ENCODE measurements around the gene PSME3IP1.

PSME3IP1 gene

DNA sequence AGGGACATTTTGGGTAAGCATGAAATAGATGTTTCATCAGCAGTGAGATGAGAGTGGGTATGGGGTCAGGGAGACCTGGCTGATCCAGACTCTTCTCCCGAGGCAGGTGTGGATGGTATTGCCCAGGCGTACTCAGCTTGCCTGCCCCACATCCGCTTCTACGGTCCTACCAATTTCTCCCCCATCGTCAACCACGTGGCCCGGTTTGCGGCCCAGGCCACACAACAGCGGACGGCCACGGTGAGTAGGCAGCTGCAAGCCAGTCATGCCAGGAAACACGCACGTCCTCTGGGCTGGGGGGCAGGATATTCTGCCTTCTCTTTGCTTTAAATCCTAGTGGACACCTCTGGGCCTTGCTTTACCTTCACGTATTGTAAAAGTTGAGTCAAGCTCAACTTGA lies 48.8 kb downstream of the PSME3IP1 start:
- TF ChIP-seq, protein P1, sequence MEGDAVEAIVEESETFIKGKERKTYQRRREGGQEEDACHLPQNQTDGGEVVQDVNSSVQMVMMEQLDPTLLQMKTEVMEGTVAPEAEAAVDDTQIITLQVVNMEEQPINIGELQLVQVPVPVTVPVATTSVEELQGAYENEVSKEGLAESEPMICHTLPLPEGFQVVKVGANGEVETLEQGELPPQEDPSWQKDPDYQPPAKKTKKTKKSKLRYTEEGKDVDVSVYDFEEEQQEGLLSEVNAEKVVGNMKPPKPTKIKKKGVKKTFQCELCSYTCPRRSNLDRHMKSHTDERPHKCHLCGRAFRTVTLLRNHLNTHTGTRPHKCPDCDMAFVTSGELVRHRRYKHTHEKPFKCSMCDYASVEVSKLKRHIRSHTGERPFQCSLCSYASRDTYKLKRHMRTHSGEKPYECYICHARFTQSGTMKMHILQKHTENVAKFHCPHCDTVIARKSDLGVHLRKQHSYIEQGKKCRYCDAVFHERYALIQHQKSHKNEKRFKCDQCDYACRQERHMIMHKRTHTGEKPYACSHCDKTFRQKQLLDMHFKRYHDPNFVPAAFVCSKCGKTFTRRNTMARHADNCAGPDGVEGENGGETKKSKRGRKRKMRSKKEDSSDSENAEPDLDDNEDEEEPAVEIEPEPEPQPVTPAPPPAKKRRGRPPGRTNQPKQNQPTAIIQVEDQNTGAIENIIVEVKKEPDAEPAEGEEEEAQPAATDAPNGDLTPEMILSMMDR (IDR thresholded peaks at IDR 0.05; ENCODE audit: borderline replicate concordance, insufficient read depth, low read depth, low read length): no peak

DNA sequence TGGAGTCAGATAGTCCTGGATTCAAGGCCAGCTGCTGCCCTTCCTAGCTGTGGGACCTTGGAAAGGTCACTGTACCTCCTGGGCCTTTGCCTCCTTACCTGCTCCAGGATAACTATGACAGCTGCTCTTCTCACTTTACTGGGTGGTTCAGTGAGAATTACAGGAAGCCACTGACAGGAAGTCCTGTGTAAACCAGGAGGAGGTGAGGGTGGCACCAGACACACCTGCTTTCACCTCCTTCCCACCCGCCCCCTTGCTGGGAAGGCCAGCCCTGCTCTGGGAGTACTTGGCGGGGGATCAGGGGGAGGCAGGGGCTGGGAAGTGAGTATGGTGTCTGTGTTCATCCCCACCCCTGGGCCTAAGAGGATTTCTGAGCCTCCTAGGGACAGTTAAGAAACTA lies 50.9 kb downstream of the PSME3IP1 start:
- TF ChIP-seq, protein P1 (IDR thresholded peaks at IDR 0.05; ENCODE audit: borderline replicate concordance, insufficient read depth, low read depth, low read length): no peak

More for the DNA sequence above, 48.8 kb downstream of the PSME3IP1 start:
- no peak overlapping the region for H3K4me3 ChIP-seq (ENCODE audit: low read depth, low read length)

GRCh38 chr16:57133886-57134285 lies 52.0 kb downstream of the PSME3IP1 start:
- TF ChIP-seq, protein P1 (IDR thresholded peaks at IDR 0.05; ENCODE audit: borderline replicate concordance, insufficient read depth, low read depth, low read length): no peak
- no peak overlapping the region for H3K4me3 ChIP-seq (ENCODE audit: low read depth, low read length)

More for the DNA sequence above, 50.9 kb downstream of the PSME3IP1 start:
- no peak overlapping the region for H3K4me3 ChIP-seq (ENCODE audit: low read depth, low read length)

GRCh38 chr16:57133031-57133430 lies 52.8 kb downstream of the PSME3IP1 start:
- TF ChIP-seq, protein P1 (IDR thresholded peaks at IDR 0.05; ENCODE audit: borderline replicate concordance, insufficient read depth, low read depth, low read length): no peak
- H3K4me3 ChIP-seq (ENCODE audit: low read depth, low read length): no peak overlapping the region

DNA sequence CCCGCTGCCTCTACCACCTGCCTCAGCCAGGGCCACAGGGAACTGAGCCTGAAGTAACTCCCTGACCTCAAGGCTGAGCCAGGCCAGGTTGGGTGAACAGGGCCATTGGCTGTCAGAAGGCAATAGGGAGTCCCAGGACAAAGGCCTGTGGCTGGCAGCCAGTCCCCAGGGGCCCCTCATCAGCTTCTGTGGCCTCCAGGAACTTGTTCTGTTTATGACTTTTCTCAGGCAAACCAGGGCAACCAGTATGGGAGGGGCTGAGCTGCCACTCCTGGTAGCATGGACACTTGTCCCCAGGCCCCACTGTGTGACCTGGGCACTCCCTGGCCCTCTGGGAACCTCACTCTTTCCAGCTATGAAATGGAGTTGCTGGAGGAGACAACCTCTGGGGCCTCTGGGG lies 53.4 kb downstream of the PSME3IP1 start:
- TF ChIP-seq, protein P1 (IDR thresholded peaks at IDR 0.05; ENCODE audit: borderline replicate concordance, insufficient read depth, low read depth, low read length): no peak
- no peak overlapping the region for H3K4me3 ChIP-seq (ENCODE audit: low read depth, low read length)

DNA sequence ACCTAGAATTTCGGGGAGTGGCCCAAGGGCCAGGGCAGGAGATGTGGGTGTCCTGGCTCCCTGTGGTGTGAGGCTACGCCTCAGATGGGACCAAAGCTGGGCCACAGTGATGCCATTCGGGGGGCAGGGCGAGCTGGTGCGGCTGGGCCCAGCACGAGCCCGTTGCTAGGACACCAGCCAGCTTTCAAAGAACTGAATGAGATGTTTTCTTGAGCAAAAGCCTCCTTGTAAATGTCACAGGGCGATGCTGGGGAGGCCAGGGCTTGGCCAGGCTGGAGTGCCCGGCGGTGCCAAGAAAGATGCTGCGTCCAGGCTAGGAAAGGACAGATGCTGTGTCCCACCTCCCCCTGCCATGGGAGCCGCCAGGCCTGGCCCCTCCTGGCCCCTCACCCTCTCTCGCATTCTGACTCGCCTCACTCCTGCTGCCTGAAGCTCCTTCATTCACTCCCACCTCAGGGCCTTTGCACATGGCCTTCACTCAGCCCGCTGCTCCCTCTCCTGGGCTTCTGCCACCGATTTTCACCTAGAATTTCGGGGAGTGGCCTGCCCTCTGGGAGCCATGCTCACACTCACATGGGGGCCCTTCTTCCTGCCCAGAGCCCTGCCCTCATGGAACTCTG lies 54.4 kb downstream of the PSME3IP1 start:
- TF ChIP-seq, protein P1 (IDR thresholded peaks at IDR 0.05; ENCODE audit: borderline replicate concordance, insufficient read depth, low read depth, low read length): no peak
- H3K4me3 ChIP-seq (ENCODE audit: low read depth, low read length): no peak overlapping the region

DNA sequence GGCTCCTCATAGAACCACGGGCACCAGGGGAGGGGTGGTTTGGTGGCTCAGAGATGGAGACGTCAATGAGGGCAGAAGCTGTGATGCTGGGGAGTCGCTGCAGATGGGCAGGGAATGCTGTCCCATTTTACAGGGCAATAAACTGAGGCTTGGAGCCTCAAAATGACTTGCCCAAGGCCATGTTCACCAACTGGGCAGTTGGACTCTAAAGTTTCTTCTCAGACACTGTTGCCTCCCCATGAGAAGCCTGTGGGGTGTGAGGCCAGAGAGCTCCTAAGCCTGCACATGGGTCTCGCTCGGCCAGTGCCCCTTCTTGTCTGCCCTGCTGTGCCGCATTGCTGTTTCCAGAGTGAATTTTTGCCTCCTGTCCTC lies 54.9 kb downstream of the PSME3IP1 start:
- TF ChIP-seq, protein P1 (IDR thresholded peaks at IDR 0.05; ENCODE audit: borderline replicate concordance, insufficient read depth, low read depth, low read length): no peak
- H3K4me3 ChIP-seq (ENCODE audit: low read depth, low read length): no peak overlapping the region

All from GM12875 (cell line).